PFSK-1 (cell line): Measurements from ENCODE around the gene TMEM9.

Experiments used
- FOXP2 ChIP-seq: optimal IDR thresholded peaks from 2 replicates; pipeline ENCODE3; 2011; ENCODE audit warnings: borderline replicate concordance, control low read depth, inconsistent platforms; ENCODE audit not compliant: insufficient read depth; ENCODE audit errors: extremely low read length, extremely low read depth
- POLR2AphosphoS5 ChIP-seq: IDR thresholded peaks from 2 replicates; pipeline ENCODE4 v1.6.1; 2012; ENCODE audit warnings: low read depth, mild to moderate bottlenecking, control low read depth, low read length, moderate library complexity
- SIN3A ChIP-seq: IDR thresholded peaks from 2 replicates; pipeline ENCODE4 v1.6.1; 2012; ENCODE audit warnings: mild to moderate bottlenecking, low read length, moderate library complexity, borderline replicate concordance; ENCODE audit not compliant: insufficient read depth
- TAF1 ChIP-seq: IDR thresholded peaks from 2 replicates; pipeline ENCODE4 v1.6.1; 2012; ENCODE audit warnings: low read length, control low read depth, borderline replicate concordance; ENCODE audit not compliant: insufficient read depth
- TF ChIP-seq, protein P1 (sequence below), 2 experiments: IDR thresholded peaks; 2 replicates each; pipeline versions ENCODE4 v1.6.1 to v1.8.0; 2011 to 2012; ENCODE audit warnings: low read depth in 2 of 2, low read length in 2 of 2, control low read depth in 1 of 2, inconsistent platforms in 1 of 2, mild to moderate bottlenecking in 1 of 2, moderate library complexity in 1 of 2; ENCODE audit not compliant: insufficient read depth in 1 of 2

TMEM9 gene

DNA sequence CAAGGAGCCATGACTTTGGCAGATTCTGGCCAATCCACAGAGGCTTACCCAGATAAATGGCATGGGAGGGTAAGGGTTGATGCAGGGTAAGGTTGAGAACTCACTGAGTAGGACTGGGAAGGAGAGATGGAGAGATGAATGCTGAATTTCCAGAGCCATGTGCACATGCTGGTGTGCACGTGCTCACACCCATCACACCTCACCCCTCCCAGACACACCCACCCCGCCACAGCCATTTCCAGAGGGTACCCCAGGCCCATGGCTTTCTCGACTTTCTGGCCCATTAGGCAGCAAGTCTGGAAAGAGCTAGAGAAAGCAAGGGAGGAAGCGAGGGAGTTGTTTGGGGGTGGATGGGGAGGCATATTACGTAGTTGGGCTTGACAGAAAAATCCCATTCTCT, 43.7 kb downstream of the TMEM9 start:
- TF ChIP-seq POLR2AphosphoS5: no peak
- TF ChIP-seq FOXP2: no peak
- TF ChIP-seq SIN3A: no peak
- TF ChIP-seq TAF1: no peak
- TF ChIP-seq, protein P1, sequence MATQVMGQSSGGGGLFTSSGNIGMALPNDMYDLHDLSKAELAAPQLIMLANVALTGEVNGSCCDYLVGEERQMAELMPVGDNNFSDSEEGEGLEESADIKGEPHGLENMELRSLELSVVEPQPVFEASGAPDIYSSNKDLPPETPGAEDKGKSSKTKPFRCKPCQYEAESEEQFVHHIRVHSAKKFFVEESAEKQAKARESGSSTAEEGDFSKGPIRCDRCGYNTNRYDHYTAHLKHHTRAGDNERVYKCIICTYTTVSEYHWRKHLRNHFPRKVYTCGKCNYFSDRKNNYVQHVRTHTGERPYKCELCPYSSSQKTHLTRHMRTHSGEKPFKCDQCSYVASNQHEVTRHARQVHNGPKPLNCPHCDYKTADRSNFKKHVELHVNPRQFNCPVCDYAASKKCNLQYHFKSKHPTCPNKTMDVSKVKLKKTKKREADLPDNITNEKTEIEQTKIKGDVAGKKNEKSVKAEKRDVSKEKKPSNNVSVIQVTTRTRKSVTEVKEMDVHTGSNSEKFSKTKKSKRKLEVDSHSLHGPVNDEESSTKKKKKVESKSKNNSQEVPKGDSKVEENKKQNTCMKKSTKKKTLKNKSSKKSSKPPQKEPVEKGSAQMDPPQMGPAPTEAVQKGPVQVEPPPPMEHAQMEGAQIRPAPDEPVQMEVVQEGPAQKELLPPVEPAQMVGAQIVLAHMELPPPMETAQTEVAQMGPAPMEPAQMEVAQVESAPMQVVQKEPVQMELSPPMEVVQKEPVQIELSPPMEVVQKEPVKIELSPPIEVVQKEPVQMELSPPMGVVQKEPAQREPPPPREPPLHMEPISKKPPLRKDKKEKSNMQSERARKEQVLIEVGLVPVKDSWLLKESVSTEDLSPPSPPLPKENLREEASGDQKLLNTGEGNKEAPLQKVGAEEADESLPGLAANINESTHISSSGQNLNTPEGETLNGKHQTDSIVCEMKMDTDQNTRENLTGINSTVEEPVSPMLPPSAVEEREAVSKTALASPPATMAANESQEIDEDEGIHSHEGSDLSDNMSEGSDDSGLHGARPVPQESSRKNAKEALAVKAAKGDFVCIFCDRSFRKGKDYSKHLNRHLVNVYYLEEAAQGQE (IDR thresholded peaks at IDR 0.05; ENCODE audit: insufficient read depth in 1 of 2, low read depth in 2 of 2, low read length in 2 of 2): no peak

- TF ChIP-seq POLR2AphosphoS5: no peak
- TF ChIP-seq TAF1: no peak
- no peak for TF ChIP-seq FOXP2
- TF ChIP-seq SIN3A: no peak
- TF ChIP-seq, protein P1 (IDR thresholded peaks at IDR 0.05; ENCODE audit: insufficient read depth in 1 of 2, low read depth in 2 of 2, low read length in 2 of 2): no peak
Observed at GRCh38 chr1:201110138-201110537, 44.1 kb downstream of the TMEM9 start.

DNA sequence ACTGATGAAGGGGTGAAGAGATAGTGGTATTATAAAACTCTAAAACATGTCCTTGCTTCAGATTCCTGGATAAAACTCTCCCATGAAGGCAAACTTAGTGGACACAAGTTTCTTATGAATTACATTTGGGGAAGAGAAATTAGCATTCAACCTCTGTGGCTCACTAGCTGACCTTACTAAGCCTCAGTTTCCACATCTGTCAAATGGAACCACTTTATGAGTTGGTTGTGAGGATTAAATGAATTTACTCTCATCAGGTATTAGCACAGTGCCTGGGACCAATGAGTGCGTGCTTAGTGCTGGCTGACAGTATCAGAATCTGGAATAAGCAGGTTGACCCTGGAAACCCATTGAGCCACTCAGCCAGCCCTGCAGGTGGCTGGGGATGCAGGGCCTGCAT, 44.6 kb downstream of the TMEM9 start:
- TF ChIP-seq, protein P1 (IDR thresholded peaks at IDR 0.05; ENCODE audit: insufficient read depth in 1 of 2, low read depth in 2 of 2, low read length in 2 of 2): no peak
- TF ChIP-seq TAF1 (no peak), POLR2AphosphoS5 (no peak)

- TF ChIP-seq TAF1: no peak
- TF ChIP-seq FOXP2: no peak
- TF ChIP-seq SIN3A: no peak
- no peak for TF ChIP-seq POLR2AphosphoS5
- TF ChIP-seq, protein P1 (IDR thresholded peaks at IDR 0.05; ENCODE audit: insufficient read depth in 1 of 2, low read depth in 2 of 2, low read length in 2 of 2): no peak
Observed at GRCh38 chr1:201108614-201109013, 45.7 kb downstream of the TMEM9 start.

GRCh38 chr1:201105688-201106087, 48.6 kb downstream of the TMEM9 start:
- TF ChIP-seq POLR2AphosphoS5 (no peak), TAF1 (no peak), SIN3A (no peak), FOXP2 (no peak)
- TF ChIP-seq, protein P1 (IDR thresholded peaks at IDR 0.05; ENCODE audit: insufficient read depth in 1 of 2, low read depth in 2 of 2, low read length in 2 of 2): no peak
